Renal pelvis (tissue), 12 donors: ENCODE measurements around the gene NUTM2B. TPM values are rescaled to one million over a fixed set of nuclear protein-coding genes. Genes with fewer than 3 reads are reported as not detected.
"Not testable (repeated sequence)": the region's sequence is repeated elsewhere in the genome, so short reads cannot be mapped to it uniquely, and the experiment has no call there.

Source experiments
- DNase-seq: peaks from one replicate; pipeline ENCODE4 v3.0.0-alpha.2; 2013
- long read RNA-seq, 16 experiments: transcript quantifications; one replicate each; lab custom pipeline, GENCODE V29; 2026
- polyA plus RNA-seq, 3 donors: library from polyadenylated mRNA; unstranded; fragments of 120-200 nt; gene quantifications; one replicate each; pipeline ENCODE4 v1.2.1, GENCODE V29; 2013; ENCODE audit not compliant: insufficient read length in 3 of 3

Gene NUTM2B, protein sequence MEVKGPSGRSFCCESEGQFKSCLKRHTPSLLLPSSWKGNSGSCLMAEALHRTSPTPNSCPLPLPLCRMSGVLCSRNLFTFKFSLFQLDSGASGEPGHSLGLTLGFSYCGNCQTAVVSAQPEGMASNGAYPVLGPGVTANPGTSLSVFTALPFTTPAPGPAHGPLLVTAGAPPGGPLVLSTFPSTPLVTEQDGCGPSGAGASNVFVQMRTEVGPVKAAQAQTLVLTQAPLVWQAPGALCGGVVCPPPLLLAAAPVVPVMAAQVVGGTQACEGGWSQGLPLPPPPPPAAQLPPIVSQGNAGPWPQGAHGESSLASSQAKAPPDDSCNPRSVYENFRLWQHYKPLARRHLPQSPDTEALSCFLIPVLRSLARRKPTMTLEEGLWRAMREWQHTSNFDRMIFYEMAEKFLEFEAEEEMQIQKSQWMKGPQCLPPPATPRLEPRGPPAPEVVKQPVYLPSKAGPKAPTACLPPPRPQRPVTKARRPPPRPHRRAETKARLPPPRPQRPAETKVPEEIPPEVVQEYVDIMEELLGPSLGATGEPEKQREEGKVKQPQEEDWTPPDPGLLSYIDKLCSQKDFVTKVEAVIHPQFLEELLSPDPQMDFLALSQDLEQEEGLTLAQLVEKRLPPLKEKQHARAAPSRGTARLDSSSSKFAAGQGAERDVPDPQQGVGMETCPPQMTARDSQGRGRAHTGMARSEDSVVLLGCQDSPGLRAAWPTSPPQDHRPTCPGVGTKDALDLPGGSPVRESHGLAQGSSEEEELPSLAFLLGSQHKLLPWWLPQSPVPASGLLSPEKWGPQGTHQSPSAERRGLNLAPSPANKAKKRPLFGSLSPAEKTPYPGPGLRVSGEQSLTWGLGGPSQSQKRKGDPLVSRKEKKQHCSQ
- polyA plus RNA-seq: 1 to 10 TPM in 2 of 3 donors, under 1 TPM in 1; 0.84 to 5.1 (median 4.6) TPM
- long read RNA-seq, donor 1: 0 reads
- long read RNA-seq, donor 2: 0 reads
- long read RNA-seq, donor 3, partial matches to known transcripts: 0 of 1 reads
- long read RNA-seq, donor 3, other reads (novel, unspliced or antisense): 0 of 1 reads
- long read RNA-seq, donor 4: 0 reads
- long read RNA-seq, donor 5: 0 reads
- long read RNA-seq, donor 6: 0 reads
- long read RNA-seq, donor 7: 0 reads
- long read RNA-seq, donor 8: 0 reads
- long read RNA-seq, donor 9: 0 reads
- long read RNA-seq, donor 10, partial matches to known transcripts: 0 of 1 reads
- long read RNA-seq, donor 10, other reads (novel, unspliced or antisense): 0 of 1 reads
- long read RNA-seq, donor 11: 0 reads
- long read RNA-seq, donor 12: 0 reads
- long read RNA-seq, donor 13: 0 reads
- long read RNA-seq, donor 14: 0 reads
- long read RNA-seq, donor 15: 0 reads
- long read RNA-seq, donor 16, partial matches to known transcripts: 0 of 1 reads
- long read RNA-seq, donor 16, other reads (novel, unspliced or antisense): 0 of 1 reads

DNA sequence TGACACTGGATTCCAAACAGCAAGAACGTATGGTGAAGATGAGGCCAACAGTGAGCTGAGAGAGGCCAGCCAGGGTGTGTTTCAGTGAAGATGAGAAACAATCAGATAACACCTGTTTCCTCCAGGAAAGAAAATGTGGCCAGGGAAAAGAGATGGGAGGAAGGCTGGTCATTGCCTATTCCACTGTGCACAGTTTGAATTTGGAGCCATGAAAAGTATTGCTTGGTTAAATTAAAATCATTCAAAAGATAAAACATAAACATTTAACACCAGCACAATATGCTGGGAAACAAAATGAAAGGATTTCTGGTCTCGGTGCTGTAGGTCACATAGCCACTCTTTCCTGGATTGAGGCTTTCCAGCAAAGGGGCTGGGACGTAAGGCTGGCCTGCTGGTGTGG, at the start of gene NUTM2B:
Gene NUTM2B (plus strand): TSS at position 301 of the 400 bp plus-strand sequence. CDS start 383 bp downstream, outside the sequence.
- not testable (repeated sequence) for DNase-seq

DNA sequence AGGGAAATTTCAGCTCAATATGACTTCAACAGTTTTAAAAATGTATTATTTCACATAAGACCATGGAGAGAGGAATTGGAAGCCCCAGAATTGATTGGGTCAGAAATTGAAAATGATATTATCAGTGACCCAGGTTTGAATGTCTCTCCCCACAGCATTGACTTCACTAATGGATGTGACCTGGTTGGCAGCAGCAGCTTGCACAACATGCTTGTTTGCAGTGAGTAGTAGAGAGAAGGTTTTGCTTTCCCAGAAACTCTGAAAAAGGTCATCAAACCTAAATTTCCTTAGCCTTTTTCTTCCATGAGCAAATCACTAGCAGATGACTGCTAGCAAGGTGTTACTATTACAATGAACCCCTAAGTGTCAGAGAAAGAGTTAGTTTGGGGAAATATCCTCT, 39.7 kb upstream of the NUTM2B start:
- not testable (repeated sequence) for DNase-seq

DNA sequence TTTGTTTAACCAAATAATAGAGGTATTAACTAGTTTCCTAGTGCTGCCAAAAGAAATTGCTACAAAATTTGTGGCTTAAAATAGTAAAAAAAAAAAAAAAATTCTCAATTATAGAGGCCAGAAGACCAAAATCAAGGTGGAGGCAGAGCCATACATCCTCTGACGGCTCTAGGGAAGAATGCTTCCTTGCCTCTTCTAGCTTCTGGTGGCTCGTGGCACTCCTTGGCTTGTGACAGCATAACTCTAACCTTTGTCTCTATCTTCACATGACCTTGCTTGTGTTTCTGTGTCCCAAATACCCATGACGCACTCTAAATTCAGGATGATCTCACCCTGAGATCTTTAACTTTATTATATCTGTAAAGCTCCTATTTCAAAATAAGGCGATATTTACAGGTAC, 38.3 kb upstream of the NUTM2B start:
- not testable (repeated sequence) for DNase-seq

DNA sequence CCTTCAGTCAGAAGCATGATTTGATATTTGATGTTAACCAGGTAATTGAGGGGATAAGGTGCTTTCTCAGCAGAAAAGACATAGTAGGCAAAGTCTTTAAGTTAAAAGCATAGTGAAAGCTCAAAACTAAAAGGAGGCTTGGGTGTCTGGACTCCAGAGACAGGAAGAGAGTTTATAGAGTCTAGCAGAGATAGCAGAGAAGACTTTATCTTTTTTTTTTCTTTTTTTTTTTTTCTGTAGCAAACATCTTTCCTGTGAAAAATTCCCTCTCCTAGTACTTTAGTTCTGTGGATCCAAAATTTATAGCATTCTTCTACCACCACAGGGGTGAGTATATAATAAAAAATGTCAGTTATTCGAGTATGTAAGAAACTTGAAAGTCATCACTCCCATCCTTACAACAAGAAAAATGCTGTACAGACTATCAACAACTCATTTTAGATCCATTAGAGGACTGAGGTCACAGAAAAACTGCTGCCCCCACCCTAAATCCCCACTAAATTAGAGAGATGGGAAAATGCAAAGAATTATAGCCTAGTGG, 33.7 kb upstream of the NUTM2B start:
- not testable (repeated sequence) for DNase-seq

DNA sequence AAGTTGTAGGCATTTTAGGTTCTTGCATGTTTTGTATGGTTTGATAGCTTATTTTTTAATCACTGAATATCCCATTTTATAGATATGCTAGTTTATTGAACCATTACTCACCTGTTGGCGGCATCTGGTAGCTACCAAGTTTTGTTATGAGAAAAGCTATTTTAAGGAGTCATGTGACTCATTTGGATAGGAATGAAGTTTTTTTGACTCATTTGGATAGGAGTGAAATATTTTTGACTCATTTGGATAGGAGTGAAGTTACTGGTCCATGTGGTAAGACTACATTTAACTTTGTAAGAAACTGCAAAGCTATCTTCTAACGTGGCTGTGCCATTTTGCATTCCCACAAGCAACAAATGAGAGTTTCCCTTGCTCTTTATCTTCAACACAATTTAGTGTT, 28.1 kb upstream of the NUTM2B start:
- not testable (repeated sequence) for DNase-seq

DNA sequence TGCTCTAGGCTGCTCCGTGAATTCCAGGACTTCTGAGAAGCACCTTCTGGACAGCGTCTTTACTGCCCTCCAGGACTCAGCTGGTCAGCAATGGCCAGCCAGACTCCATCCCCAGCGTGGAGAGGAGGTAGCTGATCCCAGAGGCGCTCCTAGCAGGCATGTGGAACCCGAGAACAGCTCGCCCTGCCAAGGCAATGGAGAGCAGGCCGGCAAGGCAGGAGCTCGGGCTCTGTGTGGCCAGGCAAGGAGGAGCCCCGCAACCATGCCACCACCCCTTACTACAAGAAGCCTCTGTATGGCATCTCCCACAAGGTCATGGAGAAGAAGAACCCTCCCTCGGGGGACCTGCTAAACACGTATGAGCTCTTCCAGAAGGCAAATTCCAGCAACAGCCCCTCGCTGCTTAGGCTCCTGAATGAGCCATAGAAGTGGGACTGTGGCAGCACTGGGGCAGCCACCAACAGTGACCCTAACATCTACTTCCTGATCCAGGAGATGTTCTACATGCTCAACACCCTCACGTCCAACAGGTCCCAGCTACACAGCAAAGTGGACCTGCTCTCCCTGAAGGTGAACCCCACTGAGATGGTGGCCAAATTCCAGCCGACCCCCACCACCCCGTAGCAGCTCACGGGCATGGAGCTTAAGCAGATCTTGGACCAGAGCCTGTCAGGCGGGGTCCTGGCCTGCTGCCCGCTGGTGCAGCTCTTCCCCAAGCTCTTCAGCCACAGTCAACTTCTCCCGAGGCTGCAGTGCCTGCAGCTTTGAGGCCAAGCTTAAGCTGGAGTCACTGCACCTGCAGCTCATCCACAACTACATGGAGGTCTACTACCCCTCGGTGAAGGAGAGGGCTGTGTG, 19.8 kb upstream of the NUTM2B start:
- not testable (repeated sequence) for DNase-seq

DNA sequence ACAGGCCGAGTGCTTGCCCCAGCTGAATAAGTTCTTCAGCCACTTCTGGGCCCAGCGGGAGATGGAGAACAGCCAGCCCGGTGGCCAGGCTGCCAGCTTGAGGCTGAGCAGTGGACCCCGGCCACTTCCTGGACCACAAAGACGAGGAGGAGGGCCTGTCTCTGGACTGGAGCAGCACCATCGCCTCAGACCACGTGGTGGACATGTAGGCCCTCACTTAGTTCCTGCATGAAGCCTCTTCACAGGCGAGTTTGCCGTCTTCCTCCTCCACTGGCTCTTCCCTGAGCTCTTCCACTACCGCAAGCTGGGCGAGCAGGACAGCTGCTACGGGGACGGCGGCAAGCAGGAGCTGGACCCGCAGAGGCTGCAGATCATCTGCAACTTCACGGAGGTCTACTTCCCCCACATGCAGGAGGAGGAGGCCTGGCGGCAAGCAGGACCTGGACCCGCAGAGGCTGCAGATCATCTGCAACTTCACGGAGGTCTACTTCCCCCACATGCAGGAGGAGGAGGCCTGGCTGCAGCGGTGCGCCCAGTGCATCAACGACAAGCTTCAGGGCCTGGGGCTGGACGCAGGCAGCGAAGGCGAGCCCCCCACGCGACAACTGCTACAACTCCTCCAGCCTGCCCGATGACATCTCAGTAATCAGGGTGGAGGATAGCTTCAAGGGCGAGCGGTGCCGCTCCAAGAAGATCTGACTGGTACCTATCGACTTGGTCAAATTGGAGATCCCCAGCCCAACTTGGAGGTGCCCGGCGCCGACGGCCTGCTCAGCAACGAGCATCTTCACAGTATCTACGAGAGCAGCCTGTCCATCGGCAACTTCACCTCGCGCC, 18.9 kb upstream of the NUTM2B start:
- DNase-seq: not testable (repeated sequence)

DNA sequence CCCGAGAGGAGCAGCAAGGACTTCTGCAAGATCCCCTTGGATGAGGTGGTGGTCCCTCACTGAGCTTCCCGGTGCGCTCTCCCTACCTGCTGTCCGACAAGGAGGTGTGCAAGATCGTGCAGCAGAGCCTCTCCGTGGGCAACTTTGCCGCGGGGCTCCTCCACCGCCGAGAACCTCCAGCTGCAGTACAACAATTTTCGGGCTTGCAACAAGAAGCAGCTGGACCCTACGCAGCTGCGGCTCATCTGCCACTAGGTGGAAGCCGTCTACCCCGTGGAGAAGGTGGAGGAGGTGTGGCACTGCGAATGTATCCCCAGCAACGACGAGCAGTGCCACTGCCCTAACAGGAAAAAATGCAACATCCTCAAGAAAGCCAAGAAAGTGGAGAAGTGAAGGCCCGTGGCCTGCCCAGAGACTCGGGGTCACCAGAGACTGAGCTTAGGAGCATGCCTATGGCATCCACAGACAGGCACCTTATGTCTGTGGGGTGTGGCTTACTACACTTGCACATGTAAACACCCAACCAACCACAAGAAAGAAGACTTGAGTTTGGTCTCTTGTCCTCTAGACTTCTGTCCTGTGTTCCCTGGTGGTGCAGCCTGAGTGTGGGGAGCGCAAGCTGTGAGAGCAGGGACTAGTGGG, 17.9 kb upstream of the NUTM2B start:
- DNase-seq: peak; percentile 15

DNA sequence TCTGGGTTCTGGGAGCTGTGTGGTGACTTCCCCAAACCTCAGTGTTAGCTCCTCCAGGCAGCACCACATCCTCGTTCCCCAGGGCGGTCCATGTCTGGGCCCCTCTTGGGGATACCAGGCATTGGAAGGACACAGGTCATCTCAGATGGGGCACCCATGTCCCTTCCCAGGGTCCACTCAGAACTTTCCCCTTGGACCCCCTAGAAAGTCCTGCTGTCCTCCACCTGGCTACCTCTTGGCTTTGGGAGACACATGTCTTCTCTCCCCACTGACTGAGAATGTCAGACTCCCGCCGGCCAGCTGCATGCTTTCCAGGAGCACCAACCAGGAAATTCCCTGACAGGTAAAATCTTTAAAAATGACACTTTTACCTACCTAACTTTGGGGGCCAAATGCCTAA, 16.4 kb upstream of the NUTM2B start:
- DNase-seq: not testable (repeated sequence)

DNA sequence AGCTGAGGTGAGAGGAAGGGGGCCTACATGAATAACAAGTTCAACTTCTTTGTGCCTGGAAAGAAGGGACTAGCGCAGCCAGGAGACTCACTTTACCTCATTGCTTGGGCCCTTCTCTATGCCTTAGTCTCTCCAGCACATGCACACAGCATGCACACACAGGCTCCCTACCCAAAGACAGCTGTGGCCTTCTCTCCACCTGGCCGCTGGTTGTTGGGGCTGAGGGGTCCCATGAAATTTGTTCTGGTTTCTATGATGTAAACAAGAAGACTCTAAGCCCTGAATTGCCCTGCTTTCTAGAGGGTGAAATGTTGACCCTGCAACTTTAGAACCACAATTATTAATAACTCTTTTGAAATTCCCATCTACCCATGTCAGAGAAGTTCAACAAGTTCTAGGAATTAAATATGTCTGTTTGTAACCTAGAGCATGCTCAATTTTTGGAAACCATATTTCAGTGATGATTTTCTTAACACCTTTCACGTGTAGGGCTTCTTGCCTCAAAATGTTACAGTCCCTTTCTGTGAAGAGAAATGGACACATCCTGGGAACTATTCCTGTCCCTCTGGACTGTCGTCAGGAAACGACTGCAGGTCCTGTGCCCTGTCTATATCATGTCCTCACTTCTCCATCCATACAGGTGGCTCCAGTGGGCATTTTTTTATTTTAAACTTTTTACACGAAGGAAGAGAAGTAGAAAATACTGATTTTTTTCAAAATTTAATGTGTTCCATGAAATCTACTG, 15.4 kb upstream of the NUTM2B start:
- DNase-seq: not testable (repeated sequence)

DNA sequence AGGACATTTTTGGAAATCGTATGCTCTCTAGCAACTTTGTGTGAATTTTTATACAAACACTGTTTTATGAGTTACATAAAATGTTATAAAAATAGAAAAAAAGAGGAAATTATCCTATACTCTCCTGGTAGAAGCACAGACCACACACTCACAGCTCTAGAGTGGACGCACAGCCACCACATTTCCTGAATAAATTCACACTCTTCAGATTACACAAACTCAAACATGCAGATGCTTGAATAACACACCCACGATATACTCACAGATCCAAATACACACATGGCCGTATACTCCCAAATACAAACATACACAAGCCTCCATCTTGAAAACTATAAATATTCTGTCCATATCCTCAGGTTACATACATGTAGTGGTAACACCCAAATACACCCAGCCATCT, 14.2 kb upstream of the NUTM2B start:
- DNase-seq: not testable (repeated sequence)

DNA sequence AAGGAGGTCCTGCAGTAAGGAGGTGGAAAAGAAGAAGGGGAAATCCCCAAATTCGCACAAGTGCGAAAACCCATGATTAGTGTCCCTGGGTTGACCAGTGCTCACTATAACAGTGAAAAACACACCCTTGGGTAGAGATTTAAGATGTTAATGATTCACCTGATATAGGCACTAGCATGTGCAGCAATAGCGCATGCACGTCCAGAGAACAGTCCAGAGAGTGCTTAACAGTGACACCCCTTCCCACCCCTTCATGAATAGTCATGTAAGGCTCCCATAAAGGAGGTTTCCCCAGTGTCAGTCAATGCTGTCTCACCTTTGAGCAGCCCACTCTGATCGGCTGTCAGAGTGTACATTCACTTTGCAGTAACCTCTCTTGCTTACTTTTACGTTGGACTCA, 6.4 kb upstream of the NUTM2B start:
- DNase-seq: not testable (repeated sequence)

DNA sequence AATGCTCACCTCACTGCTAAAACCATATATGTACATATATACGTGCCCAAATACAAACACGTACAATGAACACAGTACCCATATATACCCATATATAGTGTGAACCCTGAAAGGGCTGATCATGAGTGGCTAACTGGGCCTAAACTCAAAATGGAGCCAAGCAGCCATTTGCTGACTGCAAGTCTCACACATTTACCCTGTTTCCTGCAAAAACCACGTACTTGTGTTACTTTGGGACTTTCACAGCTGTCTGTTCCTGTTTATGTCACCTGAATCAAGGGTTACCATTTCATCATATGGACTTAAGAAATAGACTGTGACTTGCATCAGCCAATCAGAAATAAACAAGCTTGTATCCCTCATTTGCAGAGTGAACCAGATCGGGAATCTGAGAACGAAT, 5.9 kb upstream of the NUTM2B start:
- DNase-seq: not testable (repeated sequence)

DNA sequence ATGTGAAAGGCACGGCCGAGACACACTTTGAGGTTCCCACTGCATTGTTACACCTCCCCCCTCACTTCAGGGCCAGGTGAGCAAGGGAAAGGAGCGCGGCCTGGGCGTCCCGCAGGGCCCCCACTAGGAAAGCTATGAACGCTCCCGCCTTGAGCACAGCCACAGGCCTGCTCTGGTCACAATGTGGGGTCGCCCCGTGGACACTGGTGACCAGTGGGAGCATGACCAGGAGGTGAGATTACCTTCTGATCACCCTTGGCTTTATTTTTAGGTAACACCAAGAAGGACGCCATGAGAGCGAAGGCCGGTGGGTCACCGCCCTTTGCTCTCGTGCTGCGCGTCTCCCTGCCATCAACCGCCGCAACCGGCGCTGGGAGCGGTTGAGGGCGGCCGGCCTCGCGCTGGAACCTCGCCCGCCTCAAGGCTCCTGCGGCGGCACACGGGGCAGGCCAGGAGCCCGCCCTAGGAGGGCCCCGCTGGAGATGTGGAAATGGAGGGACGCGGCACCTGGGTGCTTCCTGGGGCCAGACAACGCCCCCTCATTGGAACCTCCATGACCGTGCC, 2.6 kb upstream of the NUTM2B start:
- not testable (repeated sequence) for DNase-seq

DNA sequence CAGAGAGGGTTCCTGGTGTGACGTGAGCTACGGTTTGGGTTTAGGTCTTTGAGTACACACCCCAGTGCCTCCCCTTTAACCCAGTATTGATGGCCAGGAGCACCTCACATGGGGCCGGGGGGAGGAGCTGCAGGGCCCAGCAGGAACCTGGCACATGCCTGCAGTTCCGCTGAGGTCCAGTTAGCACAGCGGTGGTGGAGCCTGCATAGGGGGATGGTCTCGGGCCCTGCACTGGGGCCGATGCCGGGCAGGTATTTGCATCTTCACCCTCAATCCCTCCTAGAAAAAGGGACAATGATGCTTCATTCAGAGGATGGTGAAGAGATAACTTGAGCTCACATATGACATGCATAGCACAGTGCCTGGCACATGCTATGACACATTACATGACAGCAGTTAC, 4.0 kb downstream of the NUTM2B start:
- not testable (repeated sequence) for DNase-seq

DNA sequence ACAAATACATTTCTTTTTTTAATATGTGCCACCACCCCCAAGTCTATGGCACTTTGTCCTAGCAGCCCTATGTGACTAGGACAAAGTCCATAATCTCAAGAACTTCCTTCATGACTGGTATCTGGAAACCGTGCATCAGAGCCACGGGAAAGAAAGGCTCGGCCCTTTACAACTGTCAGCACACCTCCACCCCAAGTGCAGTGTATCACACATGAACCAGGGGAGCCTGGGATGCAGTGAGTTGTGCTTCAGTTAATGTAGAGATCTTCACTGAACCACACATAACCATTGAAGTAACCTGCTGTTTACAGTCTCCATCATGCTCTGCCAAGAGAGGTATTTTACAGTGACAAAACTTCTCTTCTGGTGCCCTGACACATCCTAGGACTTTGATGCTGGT, 11.9 kb downstream of the NUTM2B start:
- DNase-seq: not testable (repeated sequence)

DNA sequence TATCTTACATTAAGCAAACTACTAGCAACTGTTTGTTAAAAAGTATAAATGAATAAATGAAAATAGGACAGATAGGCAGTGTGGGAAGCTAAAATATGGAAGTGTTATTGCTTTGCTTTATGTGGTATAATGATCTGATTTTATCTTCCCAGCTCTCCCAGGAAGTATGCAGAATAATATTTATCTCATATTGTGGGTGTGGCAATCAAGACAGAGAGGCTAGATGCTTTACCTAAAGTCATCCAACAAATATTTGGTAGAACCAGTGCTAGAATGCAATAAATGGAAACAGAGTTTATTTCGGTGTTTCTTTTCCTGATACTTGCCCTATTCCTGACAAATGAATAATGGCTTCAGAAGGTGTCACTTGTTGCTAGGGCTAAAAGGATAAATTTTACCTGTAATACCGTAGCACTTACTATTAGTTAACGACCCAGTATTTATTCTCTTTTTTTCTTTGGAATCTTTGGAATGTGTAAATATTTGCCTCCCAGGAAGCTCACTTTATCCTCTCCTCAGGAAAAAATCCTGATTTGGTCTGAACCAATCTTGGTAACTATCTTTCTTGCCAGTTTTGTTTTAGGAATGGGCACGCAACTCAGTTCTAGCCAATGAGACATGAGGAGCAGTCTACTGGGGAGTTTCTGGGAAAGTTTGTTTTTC, 14.0 kb downstream of the NUTM2B start:
- not testable (repeated sequence) for DNase-seq
